Measurements from ENCODE around the gene BCAR1. TPM values are rescaled to one million over a fixed set of nuclear protein-coding genes. Genes with fewer than 3 reads are reported as not detected.

Gene BCAR1
- total RNA-seq, 1 donor from 2014 or later = 61.7 TPM

GRCh38 chr16:75189638-75190245 lies 61.7 kb downstream of the BCAR1 start:
- DNase-seq (no peak), ATAC-seq (no peak)
- Histone ChIP-seq H3K4me3 (no peak overlapping the region), H3K4me1 (no peaks in the 10 kb centered on the region), H3K36me3 (no peaks in the 10 kb centered on the region), H3K9me3 (no peaks in the 10 kb centered on the region), H3K27ac (no peak overlapping the region), H3K27me3 (no peaks in the 10 kb centered on the region)
- no peak for TF ChIP-seq CTCF (IDR thresholded peaks at IDR 0.05)
- intact Hi-C loops (cut with DNase I) = no loop called here

- DNase-seq (no peak), ATAC-seq (no peak)
- TF ChIP-seq CTCF (IDR thresholded peaks at IDR 0.05) = no peak
Measured at GRCh38 chr16:75188832-75189477, 62.5 kb downstream of the BCAR1 start.

GRCh38 chr16:75181630-75182029 lies 69.8 kb downstream of the BCAR1 start:
- H3K36me3 ChIP-seq = no peaks in the 10 kb centered on the region
- intact Hi-C loops (cut with DNase I) = no loop called here
- H3K27ac ChIP-seq = no peak overlapping the region
- no peaks in the 10 kb centered on the region for H3K4me1 ChIP-seq
- no peaks in the 10 kb centered on the region for H3K27me3 ChIP-seq
- DNase-seq (no peak), ATAC-seq (no peak)
- no peak for TF ChIP-seq CTCF (IDR thresholded peaks at IDR 0.05)
- peaks cover 10% of the 10 kb centered on the region for H3K9me3 ChIP-seq
- no peak overlapping the region for H3K4me3 ChIP-seq

More at GRCh38 chr16:75188832-75189477, 62.5 kb downstream of the BCAR1 start:
- no peak overlapping the region for H3K4me3 ChIP-seq
- intact Hi-C loops (cut with DNase I) = no loop called here
- H3K27me3 ChIP-seq = no peaks in the 10 kb centered on the region
- no peaks in the 10 kb centered on the region for H3K9me3 ChIP-seq
- no peak overlapping the region for H3K27ac ChIP-seq
- H3K4me1 ChIP-seq = no peaks in the 10 kb centered on the region
- H3K36me3 ChIP-seq = no peaks in the 10 kb centered on the region

GRCh38 chr16:75179208-75179607 lies 72.2 kb downstream of the BCAR1 start:
- Histone ChIP-seq H3K9me3 (peaks cover 11% of the 10 kb centered on the region), H3K4me1 (no peaks in the 10 kb centered on the region), H3K27me3 (no peaks in the 10 kb centered on the region), H3K27ac (no peak overlapping the region), H3K4me3 (no peak overlapping the region), H3K36me3 (no peaks in the 10 kb centered on the region)
- no peak for TF ChIP-seq CTCF (IDR thresholded peaks at IDR 0.05)
- ATAC-seq = no peak
- no peak for DNase-seq
- intact Hi-C loops (cut with DNase I) = no loop called here

Other genes starting within 250 kb of the BCAR1 start
- 10.7 TPM for gene LDHD, start 134.8 kb downstream of the BCAR1 start, total RNA-seq
- 9.8 TPM for gene ZFP1, start 103.1 kb downstream of the BCAR1 start, total RNA-seq
- gene CTRB2, start 44.5 kb downstream of the BCAR1 start, total RNA-seq = 0.78 TPM
- gene CTRB1, start 32.6 kb downstream of the BCAR1 start, total RNA-seq = not detected
- gene CFDP1, start 181.9 kb upstream of the BCAR1 start, total RNA-seq = 49.0 TPM
- gene TMEM170A, start 213.1 kb upstream of the BCAR1 start, total RNA-seq = 25.4 TPM
- gene CHST6, start 243.8 kb upstream of the BCAR1 start, total RNA-seq = 0.09 TPM